Vagina (tissue), 2 donors: ENCODE data around the gene ABCA13.

Experiments used
- POLR2A ChIP-seq, 2 donors: fragments of 450-650 bp; IDR thresholded peaks; one replicate each; pipeline ENCODE4 v1.6.1; 2017; ENCODE audit warnings: antibody characterized with exemption in 2 of 2, mild to moderate bottlenecking in 2 of 2, moderate library complexity in 2 of 2
- POLR2AphosphoS5 ChIP-seq, 2 donors: sonication (generic); formaldehyde crosslinking; IDR thresholded peaks; one replicate each; pipeline ENCODE4 v1.9.0; 2017; ENCODE audit warnings: antibody characterized with exemption in 2 of 2, mild to moderate bottlenecking in 2 of 2, low read depth in 1 of 2; ENCODE audit not compliant: insufficient read depth in 1 of 2

GRCh38 chr7:48454750-48455192, 283.5 kb downstream of the ABCA13 start:
- no peak for TF ChIP-seq POLR2A (IDR thresholded peaks at IDR 0.05)
- TF ChIP-seq POLR2AphosphoS5 (IDR thresholded peaks at IDR 0.05; ENCODE audit: insufficient read depth in 1 of 2, low read depth in 1 of 2) = no peak
